Measurements from ENCODE around the gene CNIH4.

DNA sequence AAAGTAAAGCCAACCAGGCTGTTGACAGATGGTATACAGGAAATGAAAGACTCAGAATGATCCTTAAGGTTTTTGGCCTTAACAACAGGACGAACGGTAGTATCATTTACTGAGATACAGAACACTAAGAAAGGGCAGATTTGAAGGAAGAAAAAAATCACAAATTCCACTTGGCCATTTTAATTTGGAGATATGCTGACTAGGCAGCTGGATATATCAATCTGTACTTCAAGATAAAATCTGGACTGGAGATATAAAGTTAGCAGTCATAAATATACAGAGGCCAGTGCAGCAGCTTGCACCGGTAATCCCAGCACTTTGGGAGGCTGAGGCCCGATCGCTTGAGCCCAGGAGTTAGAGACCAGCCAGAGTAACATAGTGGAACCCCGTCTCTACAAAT, 28.0 kb upstream of the CNIH4 start:
- TF ChIP-seq SIN3A (IDR thresholded peaks at IDR 0.05; ENCODE audit: borderline replicate concordance, insufficient read depth, low read length), result no peak
- TF ChIP-seq POLR2AphosphoS5 (IDR thresholded peaks at IDR 0.05; ENCODE audit: low read depth, low read length), result no peak
- TF ChIP-seq TAF1 (IDR thresholded peaks at IDR 0.05; ENCODE audit: borderline replicate concordance, insufficient read depth, low read length), result no peak
